Natural killer cell (primary cell): Measurements from ENCODE around the gene VRK2. TPM values are rescaled to one million over a fixed set of nuclear protein-coding genes. Genes with fewer than 3 reads are reported as not detected.

ENCODE experiments used
- ATAC-seq, 3 donors: fragments of 150-1000 bp in 2 of 3; fragments of 200-7000 bp in 1 of 3; cut with Tn5 transposase; 1 replicate in 1 of 3; 2 replicates in 2 of 3; pipeline ENCODE4 v1.10.0; 2021; ENCODE audit warnings: mild to moderate bottlenecking in 2 of 3, moderate library complexity in 2 of 3
- DNase-seq, 2 donors: peaks; one replicate each; pipeline versions ENCODE4 v3.0.0 to v3.0.0-alpha.2; 2013 to 2021; ENCODE audit warnings: mixed read lengths in 1 of 2
- H3K27ac ChIP-seq: one replicate; pipeline ENCODE4 v1.5.1; 2013; ENCODE audit warnings: mild to moderate bottlenecking, low read length
- H3K27me3 ChIP-seq: one replicate; pipeline ENCODE4 v1.6.1; 2013; ENCODE audit warnings: low read length; ENCODE audit not compliant: control insufficient read depth, insufficient read depth
- H3K36me3 ChIP-seq: one replicate; pipeline ENCODE4 v1.6.1; 2013; ENCODE audit warnings: low read length; ENCODE audit not compliant: control insufficient read depth, insufficient read depth
- H3K4me1 ChIP-seq: one replicate; pipeline ENCODE4 v1.6.1; 2013; ENCODE audit warnings: low read length; ENCODE audit not compliant: control insufficient read depth, insufficient read depth
- H3K4me3 ChIP-seq: one replicate; pipeline ENCODE4 v1.5.1; 2013; ENCODE audit warnings: low read length
- H3K9me3 ChIP-seq: one replicate; pipeline ENCODE4 v1.6.1; 2013; ENCODE audit warnings: low read length; ENCODE audit not compliant: control insufficient read depth, insufficient read depth
- H3K27ac Mint-ChIP-seq, 2 donors: one replicate each; pipeline ENCODE4 v1.8.0; 2022; ENCODE audit warnings: mild to moderate bottlenecking in 2 of 2, mixed read lengths in 2 of 2, moderate library complexity in 1 of 2
- H3K27me3 Mint-ChIP-seq, 2 donors: one replicate each; pipeline ENCODE4 v1.8.0; 2022; ENCODE audit warnings: low read depth in 2 of 2, mixed read lengths in 2 of 2
- H3K36me3 Mint-ChIP-seq: one replicate; pipeline ENCODE4 v1.8.0; 2022; ENCODE audit warnings: mixed read lengths
- H3K4me1 Mint-ChIP-seq, 2 donors: one replicate each; pipeline ENCODE4 v1.8.0; 2022; ENCODE audit warnings: mixed read lengths in 2 of 2
- H3K4me3 Mint-ChIP-seq: one replicate; pipeline ENCODE4 v1.8.0; 2022; ENCODE audit warnings: mild to moderate bottlenecking, moderate library complexity, mixed read lengths
- H3K9me3 Mint-ChIP-seq, 2 donors: one replicate each; pipeline ENCODE4 v1.8.0; 2022; ENCODE audit warnings: mixed read lengths in 2 of 2
- WGBS: methylation state at CpG from one replicate; pipeline ENCODE4 v1.1.7; 2013; ENCODE audit warnings: missing lambda C conversion rate; ENCODE audit not compliant: insufficient coverage; 5-methylcytosine and 5-hydroxymethylcytosine counted together
- intact Hi-C: fragments of 100-400 bp; cut with micrococcal nuclease; formaldehyde crosslinking; loops from one replicate; pipeline ENCODE4 v1.14.2; 2022
- total RNA-seq, 4 donors: library from RNA; stranded (reverse); fragments of 120-200 nt in 1 of 4; gene quantifications; one replicate each; pipeline versions ENCODE4 v1.2.3 to v1.2.4, GENCODE V29; 2013 to 2022
- TF ChIP-seq, protein P1 (sequence below): fragments of 200-600 bp; IDR thresholded peaks from one replicate; pipeline ENCODE4 v1.8.0; 2022; ENCODE audit warnings: antibody characterized with exemption

VRK2 gene
- total RNA-seq, 3 donors from 2014 or later (not counting 1 experiment from before 2014, with no cell fraction given): 25.0 to 29.7 (median 25.4) TPM

DNA sequence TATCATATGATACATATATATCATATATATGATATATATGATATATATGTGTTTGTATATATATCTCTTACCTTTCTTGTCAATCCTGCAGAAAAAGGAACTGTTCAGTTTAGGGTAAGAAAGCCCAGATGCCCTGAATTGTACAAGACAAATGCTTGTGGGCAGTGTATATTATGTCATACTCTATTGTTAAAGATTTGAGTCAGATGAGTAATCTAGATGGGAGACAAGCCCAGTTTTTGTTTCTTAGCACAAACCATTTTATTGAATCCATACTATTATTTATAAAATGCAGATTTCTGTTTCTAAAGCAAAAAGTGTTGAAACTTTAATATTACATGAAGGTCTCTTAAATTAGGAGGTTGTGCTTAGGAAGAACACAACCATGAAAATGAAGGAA lies 90.6 kb downstream of the VRK2 start:
- DNase-seq (no peak), ATAC-seq (no peak)
- Mint-ChIP-seq H3K4me3 (no peak overlapping the region), H3K36me3 (no peaks in the 10 kb centered on the region), H3K9me3 (no peaks in the 10 kb centered on the region), H3K27me3 (no peaks in the 10 kb centered on the region), H3K27ac (no peak overlapping the region), H3K4me1 (no peaks in the 10 kb centered on the region)
- intact Hi-C loops: no loop called here
- H3K36me3 ChIP-seq: peaks cover 13% of the 10 kb centered on the region
- H3K27ac ChIP-seq: no peak overlapping the region
- TF ChIP-seq, protein P1, sequence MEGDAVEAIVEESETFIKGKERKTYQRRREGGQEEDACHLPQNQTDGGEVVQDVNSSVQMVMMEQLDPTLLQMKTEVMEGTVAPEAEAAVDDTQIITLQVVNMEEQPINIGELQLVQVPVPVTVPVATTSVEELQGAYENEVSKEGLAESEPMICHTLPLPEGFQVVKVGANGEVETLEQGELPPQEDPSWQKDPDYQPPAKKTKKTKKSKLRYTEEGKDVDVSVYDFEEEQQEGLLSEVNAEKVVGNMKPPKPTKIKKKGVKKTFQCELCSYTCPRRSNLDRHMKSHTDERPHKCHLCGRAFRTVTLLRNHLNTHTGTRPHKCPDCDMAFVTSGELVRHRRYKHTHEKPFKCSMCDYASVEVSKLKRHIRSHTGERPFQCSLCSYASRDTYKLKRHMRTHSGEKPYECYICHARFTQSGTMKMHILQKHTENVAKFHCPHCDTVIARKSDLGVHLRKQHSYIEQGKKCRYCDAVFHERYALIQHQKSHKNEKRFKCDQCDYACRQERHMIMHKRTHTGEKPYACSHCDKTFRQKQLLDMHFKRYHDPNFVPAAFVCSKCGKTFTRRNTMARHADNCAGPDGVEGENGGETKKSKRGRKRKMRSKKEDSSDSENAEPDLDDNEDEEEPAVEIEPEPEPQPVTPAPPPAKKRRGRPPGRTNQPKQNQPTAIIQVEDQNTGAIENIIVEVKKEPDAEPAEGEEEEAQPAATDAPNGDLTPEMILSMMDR: no peak
- no peaks in the 10 kb centered on the region for H3K9me3 ChIP-seq
- H3K27me3 ChIP-seq: no peaks in the 10 kb centered on the region
- no peaks in the 10 kb centered on the region for H3K4me1 ChIP-seq
- no peak overlapping the region for H3K4me3 ChIP-seq

GRCh38 chr2:58137856-58138255 lies 91.2 kb downstream of the VRK2 start:
- H3K27me3 ChIP-seq: no peaks in the 10 kb centered on the region
- H3K36me3 Mint-ChIP-seq: no peaks in the 10 kb centered on the region
- H3K9me3 Mint-ChIP-seq: no peaks in the 10 kb centered on the region
- no peak for ATAC-seq
- H3K4me3 ChIP-seq: no peak overlapping the region
- H3K4me3 Mint-ChIP-seq: no peak overlapping the region
- TF ChIP-seq, protein P1: no peak
- no peak overlapping the region for H3K27ac ChIP-seq
- peaks cover 10% of the 10 kb centered on the region for H3K36me3 ChIP-seq
- no peak for DNase-seq
- no peaks in the 10 kb centered on the region for H3K4me1 Mint-ChIP-seq
- intact Hi-C loops: no loop called here
- WGBS: no CpG with 5 or more reads among the region's 1 CpG
- no peaks in the 10 kb centered on the region for H3K9me3 ChIP-seq
- no peaks in the 10 kb centered on the region for H3K27me3 Mint-ChIP-seq
- peak overlapping the region in 1 of 2 donors; percentile 38 for H3K27ac Mint-ChIP-seq
- H3K4me1 ChIP-seq: no peaks in the 10 kb centered on the region

GRCh38 chr2:58138396-58139030 lies 91.9 kb downstream of the VRK2 start:
- DNase-seq (no peak), ATAC-seq (no peak)
- 100% methylated on average over 3 of the region's 3 CpGs for WGBS

More at GRCh38 chr2:58138396-58139030, 91.9 kb downstream of the VRK2 start:
- H3K9me3 ChIP-seq: no peaks in the 10 kb centered on the region
- Mint-ChIP-seq H3K4me1 (no peaks in the 10 kb centered on the region), H3K4me3 (no peak overlapping the region), H3K36me3 (no peaks in the 10 kb centered on the region), H3K9me3 (no peaks in the 10 kb centered on the region), H3K27ac (no peak overlapping the region), H3K27me3 (no peaks in the 10 kb centered on the region)
- intact Hi-C loops: no loop called here
- peaks cover 11% of the 10 kb centered on the region for H3K36me3 ChIP-seq
- H3K4me1 ChIP-seq: no peaks in the 10 kb centered on the region
- H3K27me3 ChIP-seq: no peaks in the 10 kb centered on the region
- TF ChIP-seq, protein P1: no peak
- H3K4me3 ChIP-seq: no peak overlapping the region
- no peak overlapping the region for H3K27ac ChIP-seq
